22Rv1 (cell line): ENCODE results near the gene CBR1.

Experiments
- H3K27ac ChIP-seq: fragments of 450-650 bp; 2 replicates; pipeline ENCODE4 v1.5.1; 2017
- ZFX ChIP-seq: fragments of 450-650 bp; IDR thresholded peaks from 2 replicates; pipeline ENCODE4 v1.6.1; 2017; ENCODE audit warnings: antibody characterized with exemption, borderline replicate concordance
- TF ChIP-seq, protein P1 (sequence below): fragments of 450-650 bp; IDR thresholded peaks from 2 replicates; pipeline ENCODE4 v1.5.1; 2017; ENCODE audit warnings: mild to moderate bottlenecking

The CBR1 gene

GRCh38 chr21:36069713-36070583, at the start of gene CBR1:
CBR1 (plus strand) TSS chr21:36070024; CDS start chr21:36070116, 92 bp downstream.
- TF ChIP-seq ZFX, result no peak
- TF ChIP-seq, protein P1, sequence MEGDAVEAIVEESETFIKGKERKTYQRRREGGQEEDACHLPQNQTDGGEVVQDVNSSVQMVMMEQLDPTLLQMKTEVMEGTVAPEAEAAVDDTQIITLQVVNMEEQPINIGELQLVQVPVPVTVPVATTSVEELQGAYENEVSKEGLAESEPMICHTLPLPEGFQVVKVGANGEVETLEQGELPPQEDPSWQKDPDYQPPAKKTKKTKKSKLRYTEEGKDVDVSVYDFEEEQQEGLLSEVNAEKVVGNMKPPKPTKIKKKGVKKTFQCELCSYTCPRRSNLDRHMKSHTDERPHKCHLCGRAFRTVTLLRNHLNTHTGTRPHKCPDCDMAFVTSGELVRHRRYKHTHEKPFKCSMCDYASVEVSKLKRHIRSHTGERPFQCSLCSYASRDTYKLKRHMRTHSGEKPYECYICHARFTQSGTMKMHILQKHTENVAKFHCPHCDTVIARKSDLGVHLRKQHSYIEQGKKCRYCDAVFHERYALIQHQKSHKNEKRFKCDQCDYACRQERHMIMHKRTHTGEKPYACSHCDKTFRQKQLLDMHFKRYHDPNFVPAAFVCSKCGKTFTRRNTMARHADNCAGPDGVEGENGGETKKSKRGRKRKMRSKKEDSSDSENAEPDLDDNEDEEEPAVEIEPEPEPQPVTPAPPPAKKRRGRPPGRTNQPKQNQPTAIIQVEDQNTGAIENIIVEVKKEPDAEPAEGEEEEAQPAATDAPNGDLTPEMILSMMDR, result no peak
- peak within 1 kb of the TSS; percentile 63 for H3K27ac ChIP-seq

GRCh38 chr21:36021251-36021837, 48.5 kb upstream of the CBR1 start:
- no peak overlapping the region for H3K27ac ChIP-seq
- TF ChIP-seq, protein P1, result no peak
- no peak for TF ChIP-seq ZFX

GRCh38 chr21:36022427-36023091, 47.3 kb upstream of the CBR1 start:
- TF ChIP-seq, protein P1, result no peak
- TF ChIP-seq ZFX, result no peak
- no peak overlapping the region for H3K27ac ChIP-seq

DNA sequence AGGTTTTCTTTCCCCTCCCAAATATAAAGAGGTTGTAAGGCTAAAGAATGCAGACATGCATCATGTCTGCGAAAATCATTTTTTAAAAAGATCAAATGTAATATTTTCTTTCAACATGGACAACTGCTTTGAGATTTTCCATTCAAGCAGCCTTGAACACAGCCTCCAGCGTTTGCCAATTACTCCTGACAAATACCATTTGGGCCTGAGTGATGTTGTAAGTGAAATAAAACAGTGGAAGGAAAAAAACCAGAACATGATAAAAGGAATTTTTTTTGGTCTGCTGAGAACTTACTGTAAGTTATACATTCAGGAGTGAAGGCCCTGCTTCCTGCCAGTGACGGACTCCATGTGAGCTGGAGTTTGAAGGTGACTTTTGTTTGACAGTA, 46.7 kb upstream of the CBR1 start:
- TF ChIP-seq, protein P1, result no peak
- TF ChIP-seq ZFX, result no peak
- no peak overlapping the region for H3K27ac ChIP-seq

DNA sequence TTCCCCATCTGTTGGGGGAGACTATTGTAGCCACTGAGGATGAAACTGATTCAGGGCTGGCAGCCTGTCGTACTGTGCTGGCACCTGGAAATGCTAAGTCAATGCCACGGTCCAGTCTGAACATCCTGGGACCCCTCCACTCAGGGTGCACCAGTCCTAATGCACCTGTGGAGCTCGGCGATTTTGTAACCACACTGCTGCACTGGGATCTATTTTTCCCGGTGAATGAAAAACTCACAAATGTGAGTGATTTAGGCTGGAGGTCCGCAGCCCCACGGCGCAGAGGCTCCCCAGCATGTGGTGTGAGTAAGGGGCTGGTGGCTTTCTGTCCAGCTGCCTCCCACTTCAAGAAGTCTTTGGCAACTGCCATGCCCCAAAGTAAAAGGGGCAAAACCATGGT, 45.0 kb upstream of the CBR1 start:
- TF ChIP-seq, protein P1, result no peak
- no peak overlapping the region for H3K27ac ChIP-seq

GRCh38 chr21:36027347-36027746, 42.5 kb upstream of the CBR1 start:
- no peak overlapping the region for H3K27ac ChIP-seq
- TF ChIP-seq, protein P1, result no peak
- no peak for TF ChIP-seq ZFX
